Measurements from ENCODE around the gene CTDNEP1. TPM values are rescaled to one million over a fixed set of nuclear protein-coding genes. Genes with fewer than 3 reads are reported as not detected.
A peak's percentile ranks its signal among the peaks of the same experiment; 100 is the strongest.

The CTDNEP1 gene
- total RNA-seq, 1 donor from 2014 or later = 64.6 TPM

DNA sequence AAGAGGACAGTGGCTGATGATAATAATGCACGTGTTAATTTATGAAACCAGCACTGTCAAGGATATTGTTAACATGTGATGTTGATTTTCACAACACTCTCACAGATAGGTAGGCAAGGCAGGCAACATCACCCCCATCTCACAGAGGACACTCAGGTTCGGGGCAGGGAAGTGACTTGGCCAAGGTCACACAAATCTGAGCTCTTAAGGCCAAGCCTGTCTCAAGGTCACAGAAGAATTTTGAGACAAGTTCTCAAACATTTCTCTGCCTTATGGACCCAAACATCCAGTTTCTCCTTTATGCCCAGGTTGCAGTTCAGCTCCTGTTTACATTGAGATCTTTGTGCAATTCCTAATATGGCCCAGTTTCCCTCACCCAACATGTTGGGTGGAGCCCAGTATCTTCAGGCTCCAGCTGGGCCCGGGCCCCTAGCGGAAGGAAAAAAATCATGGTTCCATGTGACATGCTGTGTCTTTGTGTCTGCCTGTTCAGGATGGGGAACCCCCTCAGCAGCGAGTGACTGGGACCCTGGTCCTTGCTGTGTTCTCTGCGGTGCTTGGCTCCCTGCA lies 31.3 kb upstream of the CTDNEP1 start:
- intact Hi-C loops (cut with DNase I) = no loop called here
- Histone ChIP-seq H3K27ac (peak overlapping the region; percentile 52), H3K36me3 (no peaks in the 10 kb centered on the region), H3K27me3 (no peaks in the 10 kb centered on the region), H3K9me3 (no peaks in the 10 kb centered on the region), H3K4me3 (peak overlapping the region; percentile 43), H3K4me1 (peaks cover 24% of the 10 kb centered on the region)
- no peak for DNase-seq (ENCODE audit: extremely low spot score in 2 of 2)
- TF ChIP-seq POLR2AphosphoS5 (IDR thresholded peaks at IDR 0.05; ENCODE audit: insufficient read depth in 1 of 2, low read depth in 1 of 2) (no peak), POLR2A (IDR thresholded peaks at IDR 0.05) (no peak)
- TF ChIP-seq, protein P1, sequence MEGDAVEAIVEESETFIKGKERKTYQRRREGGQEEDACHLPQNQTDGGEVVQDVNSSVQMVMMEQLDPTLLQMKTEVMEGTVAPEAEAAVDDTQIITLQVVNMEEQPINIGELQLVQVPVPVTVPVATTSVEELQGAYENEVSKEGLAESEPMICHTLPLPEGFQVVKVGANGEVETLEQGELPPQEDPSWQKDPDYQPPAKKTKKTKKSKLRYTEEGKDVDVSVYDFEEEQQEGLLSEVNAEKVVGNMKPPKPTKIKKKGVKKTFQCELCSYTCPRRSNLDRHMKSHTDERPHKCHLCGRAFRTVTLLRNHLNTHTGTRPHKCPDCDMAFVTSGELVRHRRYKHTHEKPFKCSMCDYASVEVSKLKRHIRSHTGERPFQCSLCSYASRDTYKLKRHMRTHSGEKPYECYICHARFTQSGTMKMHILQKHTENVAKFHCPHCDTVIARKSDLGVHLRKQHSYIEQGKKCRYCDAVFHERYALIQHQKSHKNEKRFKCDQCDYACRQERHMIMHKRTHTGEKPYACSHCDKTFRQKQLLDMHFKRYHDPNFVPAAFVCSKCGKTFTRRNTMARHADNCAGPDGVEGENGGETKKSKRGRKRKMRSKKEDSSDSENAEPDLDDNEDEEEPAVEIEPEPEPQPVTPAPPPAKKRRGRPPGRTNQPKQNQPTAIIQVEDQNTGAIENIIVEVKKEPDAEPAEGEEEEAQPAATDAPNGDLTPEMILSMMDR (IDR thresholded peaks at IDR 0.05) = no peak

DNA sequence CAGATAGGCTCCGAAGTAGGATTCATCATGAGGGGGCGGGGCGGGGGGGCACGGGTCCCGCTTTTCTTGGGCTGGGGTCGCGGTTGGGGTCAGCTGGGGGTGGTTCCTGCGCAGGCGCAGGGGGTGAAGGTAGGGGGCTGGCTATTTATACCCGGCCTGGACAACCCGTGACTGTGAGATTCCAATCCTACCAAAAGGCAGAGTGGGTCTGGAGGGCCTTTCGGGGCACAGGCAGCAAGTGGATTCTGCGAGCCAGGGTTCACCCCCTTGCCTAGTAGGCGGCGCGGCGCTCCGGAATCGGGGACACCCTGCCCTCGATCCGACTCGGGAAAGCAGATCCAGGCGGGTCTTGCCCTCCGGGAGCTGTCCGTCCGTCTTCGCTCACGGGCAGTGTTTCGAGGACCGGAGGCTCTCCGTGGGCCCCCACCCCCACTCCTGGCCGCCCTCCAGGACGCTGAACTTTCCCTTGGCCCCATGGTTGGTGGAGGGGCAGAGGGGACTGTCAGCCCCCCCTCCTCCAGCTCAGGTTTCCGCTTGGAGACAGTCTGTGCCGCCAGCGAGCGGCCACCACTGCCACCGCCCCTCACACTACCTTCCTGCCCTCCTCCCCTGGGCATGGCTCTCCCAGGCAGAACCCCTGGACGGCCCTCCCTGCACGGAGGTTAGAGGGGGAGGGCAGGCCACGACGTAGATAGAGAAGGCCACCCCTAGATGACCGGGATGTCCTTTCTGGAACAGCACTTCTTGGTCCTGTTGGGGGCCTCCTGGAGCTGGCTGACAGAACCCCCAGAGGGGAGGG lies 30.6 kb upstream of the CTDNEP1 start:
- peaks cover 24% of the 10 kb centered on the region for H3K4me1 ChIP-seq
- H3K36me3 ChIP-seq = no peaks in the 10 kb centered on the region
- DNase-seq (ENCODE audit: extremely low spot score in 2 of 2) = no peak
- H3K9me3 ChIP-seq = no peaks in the 10 kb centered on the region
- peak overlapping the region; percentile 52 for H3K27ac ChIP-seq
- intact Hi-C loops (cut with DNase I) = loop anchor here (2.0 kb wide), 1 partner anchor 15 kb away; no protein-coding TSS in a partner anchor
- H3K4me3 ChIP-seq = peak overlapping the region; percentile 43
- TF ChIP-seq POLR2AphosphoS5 (IDR thresholded peaks at IDR 0.05; ENCODE audit: insufficient read depth in 1 of 2, low read depth in 1 of 2) (peak in 1 of 2 donors; percentile 23), POLR2A (IDR thresholded peaks at IDR 0.05) (no peak)
- H3K27me3 ChIP-seq = no peaks in the 10 kb centered on the region

DNA sequence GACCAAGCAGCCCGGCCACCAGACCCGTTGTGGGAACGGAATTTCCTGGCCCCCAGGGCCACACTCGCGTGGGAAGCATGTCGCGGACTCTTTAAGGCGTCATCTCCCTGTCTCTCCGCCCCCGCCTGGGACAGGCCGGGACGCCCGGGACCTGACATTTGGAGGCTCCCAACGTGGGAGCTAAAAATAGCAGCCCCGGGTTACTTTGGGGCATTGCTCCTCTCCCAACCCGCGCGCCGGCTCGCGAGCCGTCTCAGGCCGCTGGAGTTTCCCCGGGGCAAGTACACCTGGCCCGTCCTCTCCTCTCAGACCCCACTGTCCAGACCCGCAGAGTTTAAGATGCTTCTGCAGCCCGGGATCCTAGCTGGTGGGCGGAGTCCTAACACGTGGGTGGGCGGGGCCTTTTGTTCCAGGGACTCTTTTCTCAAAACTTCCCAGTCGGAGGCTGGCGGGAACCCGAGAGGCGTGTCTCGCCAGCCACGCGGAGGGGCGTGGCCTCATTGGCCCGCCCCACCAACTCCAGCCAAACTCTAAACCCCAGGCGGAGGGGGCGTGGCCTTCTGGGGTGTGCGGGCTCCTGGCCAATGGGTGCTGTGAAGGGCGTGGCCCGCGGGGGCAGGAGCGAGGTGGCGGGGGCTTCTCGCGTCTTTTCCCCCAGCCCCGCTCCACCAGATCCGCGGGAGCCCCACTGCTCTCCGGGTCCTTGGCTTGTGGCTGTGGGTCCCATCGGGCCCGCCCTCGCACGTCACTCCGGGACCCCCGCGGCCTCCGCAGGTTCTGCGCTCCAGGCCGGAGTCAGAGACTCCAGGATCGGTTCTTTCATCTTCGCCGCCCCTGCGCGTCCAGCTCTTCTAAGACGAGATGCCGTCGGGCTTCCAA lies 29.8 kb upstream of the CTDNEP1 start, which contains the start of gene SLC2A4:
TSS of gene SLC2A4 (plus strand) at position 645 of the 879 bp plus-strand sequence. CDS start at position 862, 217 bp downstream.
- Histone ChIP-seq H3K4me3 (peak within 1 kb of the TSS; percentile 43), H3K9me3 (no peaks in the 10 kb centered on the region), H3K27me3 (no peaks in the 10 kb centered on the region), H3K27ac (peak within 1 kb of the TSS; percentile 77), H3K4me1 (peaks cover 24% of the 10 kb centered on the region), H3K36me3 (no peaks in the 10 kb centered on the region)
- no peak for DNase-seq (ENCODE audit: extremely low spot score in 2 of 2)
- TF ChIP-seq, protein P1 (IDR thresholded peaks at IDR 0.05) = no peak
- TF ChIP-seq POLR2AphosphoS5 (IDR thresholded peaks at IDR 0.05; ENCODE audit: insufficient read depth in 1 of 2, low read depth in 1 of 2) = peak; percentile 63 to 76
- intact Hi-C loops (cut with DNase I) = loop anchor here (2.0 kb wide), 1 partner anchor 15 kb away; no protein-coding TSS in a partner anchor

DNA sequence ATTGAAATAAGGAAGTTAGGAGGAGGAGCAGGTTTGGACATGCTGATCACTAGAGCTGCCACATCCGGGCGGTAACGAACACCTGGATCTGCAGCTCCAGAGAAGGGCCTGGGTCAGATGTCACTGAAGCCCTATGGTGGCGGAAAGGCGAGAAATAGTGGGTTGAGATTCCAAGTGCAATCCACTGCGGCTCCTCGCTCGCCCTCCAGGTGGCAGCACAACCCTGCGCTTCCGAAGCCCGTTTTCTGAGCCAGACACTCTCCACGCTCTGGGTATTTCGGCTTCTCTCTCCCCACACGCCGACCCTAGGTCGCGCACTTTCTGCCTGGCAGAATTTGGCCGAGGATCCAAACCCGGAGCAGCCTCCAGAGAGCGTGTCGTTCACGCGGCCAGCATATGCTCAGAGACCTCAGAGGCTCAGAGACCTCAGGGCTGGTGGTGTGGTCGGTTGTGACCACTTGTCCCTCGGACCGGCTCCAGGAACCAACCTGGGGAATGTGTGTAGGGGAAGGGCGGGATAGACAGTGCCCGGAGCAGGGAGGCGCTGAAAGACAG lies 29.1 kb upstream of the CTDNEP1 start:
- TF ChIP-seq, protein P1 (IDR thresholded peaks at IDR 0.05) = peak; percentile 83 to 92 (median 90)
- TF ChIP-seq POLR2A (IDR thresholded peaks at IDR 0.05) (no peak), POLR2AphosphoS5 (IDR thresholded peaks at IDR 0.05; ENCODE audit: insufficient read depth in 1 of 2, low read depth in 1 of 2) (peak in 1 of 2 donors; percentile 51)
- Histone ChIP-seq H3K9me3 (no peaks in the 10 kb centered on the region), H3K36me3 (no peaks in the 10 kb centered on the region), H3K4me1 (peaks cover 24% of the 10 kb centered on the region), H3K27ac (peak overlapping the region; percentile 77), H3K27me3 (no peaks in the 10 kb centered on the region), H3K4me3 (peak overlapping the region; percentile 43)
- intact Hi-C loops (cut with DNase I) = loop anchor here (2.0 kb wide), 1 partner anchor 16 kb away; no protein-coding TSS in a partner anchor
- DNase-seq (ENCODE audit: extremely low spot score in 2 of 2) = no peak

DNA sequence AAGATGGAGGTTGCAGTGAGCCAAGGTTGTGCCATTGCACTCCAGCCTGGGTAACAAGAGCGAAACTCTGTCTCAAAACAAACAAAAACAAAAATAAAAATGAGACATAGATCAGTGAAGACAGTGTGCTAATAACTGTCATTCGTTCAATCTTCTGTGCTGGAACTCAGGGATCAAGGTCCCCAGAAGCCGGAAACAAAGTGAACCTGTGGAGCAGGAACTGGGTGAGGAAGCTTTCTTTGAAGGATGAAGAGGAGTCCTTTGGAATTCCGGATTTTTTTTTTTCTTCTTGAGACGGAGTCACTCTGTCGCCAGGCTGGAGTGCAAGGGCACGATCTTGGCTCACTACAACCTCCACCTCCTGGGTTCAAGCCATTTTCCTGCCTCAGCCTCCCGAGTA lies 27.9 kb upstream of the CTDNEP1 start:
- no peaks in the 10 kb centered on the region for H3K27me3 ChIP-seq
- TF ChIP-seq, protein P1 (IDR thresholded peaks at IDR 0.05) = no peak
- no peak for TF ChIP-seq POLR2AphosphoS5 (IDR thresholded peaks at IDR 0.05; ENCODE audit: insufficient read depth in 1 of 2, low read depth in 1 of 2)
- no peak for TF ChIP-seq POLR2A (IDR thresholded peaks at IDR 0.05)
- no peak overlapping the region for H3K4me3 ChIP-seq
- DNase-seq (ENCODE audit: extremely low spot score in 2 of 2) = no peak
- no peak overlapping the region for H3K27ac ChIP-seq
- peaks cover 24% of the 10 kb centered on the region for H3K4me1 ChIP-seq
- intact Hi-C loops (cut with DNase I) = no loop called here
- no peaks in the 10 kb centered on the region for H3K9me3 ChIP-seq
- no peaks in the 10 kb centered on the region for H3K36me3 ChIP-seq

Measured in vagina (tissue), 2 donors.